ENCODE results near the gene PRRX1.

Gene PRRX1

GRCh38 chr1:170664093-170664827, at the start of gene PRRX1:
Gene PRRX1, plus strand, starts transcription at chr1:170664131. Its CDS starts 88 bp downstream, at chr1:170664219.
- no peak for FAIRE-seq

GRCh38 chr1:170617591-170618330, 46.2 kb upstream of the PRRX1 start:
- FAIRE-seq, result no peak

GRCh38 chr1:170618421-170618820, 45.5 kb upstream of the PRRX1 start:
- no peak for FAIRE-seq

- no peak for FAIRE-seq
These were observed 44.5 kb upstream of the PRRX1 start for GRCh38 chr1:170619241-170620028.

- no peak for FAIRE-seq
These were observed 43.8 kb upstream of the PRRX1 start for GRCh38 chr1:170620164-170620563.

- no peak for FAIRE-seq
These were observed 40.8 kb upstream of the PRRX1 start for GRCh38 chr1:170623171-170623570.

GRCh38 chr1:170624146-170624545, 39.8 kb upstream of the PRRX1 start:
- no peak for FAIRE-seq

- no peak for FAIRE-seq
These were observed 33.0 kb upstream of the PRRX1 start for GRCh38 chr1:170630977-170631376.

GRCh38 chr1:170634293-170634692, 29.6 kb upstream of the PRRX1 start:
- FAIRE-seq, result no peak

GRCh38 chr1:170634824-170635410, 29.0 kb upstream of the PRRX1 start:
- no peak for FAIRE-seq

GRCh38 chr1:170640581-170640980, 23.4 kb upstream of the PRRX1 start:
- no peak for FAIRE-seq

GRCh38 chr1:170657275-170657853, 6.6 kb upstream of the PRRX1 start:
- FAIRE-seq, result no peak

- no peak for FAIRE-seq
These were observed 4.4 kb upstream of the PRRX1 start for GRCh38 chr1:170659399-170660035.

- no peak for FAIRE-seq
These were observed 3.6 kb upstream of the PRRX1 start for GRCh38 chr1:170660281-170660713.

GRCh38 chr1:170660871-170661645, 2.9 kb upstream of the PRRX1 start:
- no peak for FAIRE-seq

GRCh38 chr1:170661646-170662411, 2.1 kb upstream of the PRRX1 start:
- FAIRE-seq, result no peak

- FAIRE-seq, result no peak
These were observed 1.1 kb upstream of the PRRX1 start for GRCh38 chr1:170662561-170663403.

- no peak for FAIRE-seq
These were observed 383 bp upstream of the PRRX1 start for GRCh38 chr1:170663404-170664092.

Measured in islet of Langerhans (tissue), 1 donor.